Measurements from ENCODE around the gene RAB3A. TPM values are rescaled to one million over a fixed set of nuclear protein-coding genes. Genes with fewer than 3 reads are reported as not detected.

RAB3A gene
- total RNA-seq, 2 donors from 2014 or later: 2.5 to 6.0 TPM

GRCh38 chr19:18176367-18177310 lies 27.2 kb downstream of the RAB3A start:
- H3K27ac ChIP-seq: no peak overlapping the region
- H3K4me1 ChIP-seq (replicated peaks): no peaks in the 10 kb centered on the region
- H3K36me3 ChIP-seq: no peaks in the 10 kb centered on the region
- intact Hi-C loops (cut with DNase I): no loop called here
- no peaks in the 10 kb centered on the region for H3K9me3 ChIP-seq
- no peaks in the 10 kb centered on the region for H3K27me3 ChIP-seq (replicated peaks; ENCODE audit: insufficient read depth)
- no peak overlapping the region for H3K4me3 ChIP-seq
- no peak for DNase-seq (ENCODE audit: low spot score)
- WGBS: 89% methylated on average over 19 of the region's 19 CpGs
- TF ChIP-seq POLR2AphosphoS5 (IDR thresholded peaks at IDR 0.05) (no peak), POLR2A (IDR thresholded peaks at IDR 0.05) (no peak)
- TF ChIP-seq, protein P1, sequence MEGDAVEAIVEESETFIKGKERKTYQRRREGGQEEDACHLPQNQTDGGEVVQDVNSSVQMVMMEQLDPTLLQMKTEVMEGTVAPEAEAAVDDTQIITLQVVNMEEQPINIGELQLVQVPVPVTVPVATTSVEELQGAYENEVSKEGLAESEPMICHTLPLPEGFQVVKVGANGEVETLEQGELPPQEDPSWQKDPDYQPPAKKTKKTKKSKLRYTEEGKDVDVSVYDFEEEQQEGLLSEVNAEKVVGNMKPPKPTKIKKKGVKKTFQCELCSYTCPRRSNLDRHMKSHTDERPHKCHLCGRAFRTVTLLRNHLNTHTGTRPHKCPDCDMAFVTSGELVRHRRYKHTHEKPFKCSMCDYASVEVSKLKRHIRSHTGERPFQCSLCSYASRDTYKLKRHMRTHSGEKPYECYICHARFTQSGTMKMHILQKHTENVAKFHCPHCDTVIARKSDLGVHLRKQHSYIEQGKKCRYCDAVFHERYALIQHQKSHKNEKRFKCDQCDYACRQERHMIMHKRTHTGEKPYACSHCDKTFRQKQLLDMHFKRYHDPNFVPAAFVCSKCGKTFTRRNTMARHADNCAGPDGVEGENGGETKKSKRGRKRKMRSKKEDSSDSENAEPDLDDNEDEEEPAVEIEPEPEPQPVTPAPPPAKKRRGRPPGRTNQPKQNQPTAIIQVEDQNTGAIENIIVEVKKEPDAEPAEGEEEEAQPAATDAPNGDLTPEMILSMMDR (IDR thresholded peaks at IDR 0.05): no peak

DNA sequence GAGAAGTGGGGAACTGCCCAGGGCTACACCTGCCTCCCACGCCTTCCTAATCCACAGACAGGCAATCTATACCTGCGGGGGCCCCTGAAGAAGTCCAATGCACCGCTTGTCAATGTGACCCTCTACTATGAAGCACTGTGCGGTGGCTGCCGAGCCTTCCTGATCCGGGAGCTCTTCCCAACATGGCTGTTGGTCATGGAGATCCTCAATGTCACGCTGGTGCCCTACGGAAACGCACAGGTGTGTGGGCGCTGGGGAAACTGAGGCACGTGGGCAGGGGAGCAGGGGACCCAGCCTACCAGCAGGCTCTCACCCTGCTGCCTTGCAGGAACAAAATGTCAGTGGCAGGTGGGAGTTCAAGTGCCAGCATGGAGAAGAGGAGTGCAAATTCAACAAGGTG lies 28.9 kb downstream of the RAB3A start:
- H3K4me1 ChIP-seq (replicated peaks): no peaks in the 10 kb centered on the region
- H3K36me3 ChIP-seq: no peaks in the 10 kb centered on the region
- no peak for TF ChIP-seq POLR2AphosphoS5 (IDR thresholded peaks at IDR 0.05)
- TF ChIP-seq, protein P1 (IDR thresholded peaks at IDR 0.05): no peak
- no peak for TF ChIP-seq POLR2A (IDR thresholded peaks at IDR 0.05)
- no peak for DNase-seq (ENCODE audit: low spot score)
- H3K9me3 ChIP-seq: no peaks in the 10 kb centered on the region
- WGBS: 89% methylated on average over 11 of the region's 11 CpGs
- H3K27ac ChIP-seq: no peak overlapping the region
- H3K27me3 ChIP-seq (replicated peaks; ENCODE audit: insufficient read depth): no peaks in the 10 kb centered on the region
- H3K4me3 ChIP-seq: no peak overlapping the region
- intact Hi-C loops (cut with DNase I): no loop called here

DNA sequence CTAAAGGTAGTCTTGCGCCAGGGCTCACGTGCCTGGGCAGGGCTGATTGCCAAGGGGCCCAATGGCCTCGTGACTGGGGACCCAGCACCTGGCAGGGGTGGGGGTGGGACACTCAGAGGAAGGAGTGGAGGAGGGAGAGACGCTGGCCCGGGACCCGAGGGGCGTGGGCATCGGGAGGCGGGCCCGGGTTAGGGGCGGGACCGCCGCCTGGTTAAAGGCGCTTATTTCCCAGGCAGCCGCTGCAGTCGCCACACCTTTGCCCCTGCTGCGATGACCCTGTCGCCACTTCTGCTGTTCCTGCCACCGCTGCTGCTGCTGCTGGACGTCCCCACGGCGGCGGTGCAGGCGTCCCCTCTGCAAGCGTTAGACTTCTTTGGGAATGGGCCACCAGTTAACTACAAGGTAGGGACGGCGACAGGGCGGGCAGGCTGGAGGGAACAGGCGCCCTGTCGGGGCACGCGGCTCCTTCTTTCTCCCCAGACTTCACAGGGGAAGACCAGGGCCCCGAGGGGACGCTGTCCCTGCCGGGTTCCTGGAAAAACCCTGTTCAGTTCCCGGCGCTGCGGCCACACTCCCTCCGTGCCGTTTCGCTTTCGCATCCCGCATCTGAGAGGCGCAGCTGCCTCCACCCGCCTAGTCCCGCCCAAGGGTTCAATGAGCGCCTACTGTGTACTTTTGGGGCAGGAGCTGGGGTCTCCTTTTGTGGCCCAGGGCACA lies 30.1 kb downstream of the RAB3A start, which contains the start of gene IFI30:
Gene IFI30, plus strand, starts transcription at position 242 of the 717 bp plus-strand sequence. Its CDS starts 29 bp downstream, at position 271.
- TF ChIP-seq POLR2AphosphoS5 (IDR thresholded peaks at IDR 0.05) (peak; percentile 76), POLR2A (IDR thresholded peaks at IDR 0.05) (peak; percentile 75)
- TF ChIP-seq, protein P1 (IDR thresholded peaks at IDR 0.05): no peak
- peak; percentile 73 for DNase-seq (ENCODE audit: low spot score)
- no peaks in the 10 kb centered on the region for H3K36me3 ChIP-seq
- H3K27me3 ChIP-seq (replicated peaks; ENCODE audit: insufficient read depth): no peaks in the 10 kb centered on the region
- H3K27ac ChIP-seq: peak within 1 kb of the TSS; percentile 55 to 58
- 0% methylated on average over 36 of the region's 47 CpGs for WGBS
- peak within 1 kb of the TSS; percentile 56 to 60 for H3K4me3 ChIP-seq
- intact Hi-C loops (cut with DNase I): no loop called here
- no peaks in the 10 kb centered on the region for H3K4me1 ChIP-seq (replicated peaks)
- no peaks in the 10 kb centered on the region for H3K9me3 ChIP-seq

GRCh38 chr19:18173054-18173571 lies 30.7 kb downstream of the RAB3A start:
- H3K27ac ChIP-seq: peak overlapping the region; percentile 55 to 58
- H3K36me3 ChIP-seq: no peaks in the 10 kb centered on the region
- no peaks in the 10 kb centered on the region for H3K9me3 ChIP-seq
- H3K27me3 ChIP-seq (replicated peaks; ENCODE audit: insufficient read depth): no peaks in the 10 kb centered on the region
- WGBS: 62% methylated on average over 18 of the region's 18 CpGs
- DNase-seq (ENCODE audit: low spot score): no peak
- TF ChIP-seq, protein P1 (IDR thresholded peaks at IDR 0.05): no peak
- no peak for TF ChIP-seq POLR2A (IDR thresholded peaks at IDR 0.05)
- TF ChIP-seq POLR2AphosphoS5 (IDR thresholded peaks at IDR 0.05): no peak
- no peaks in the 10 kb centered on the region for H3K4me1 ChIP-seq (replicated peaks)
- intact Hi-C loops (cut with DNase I): no loop called here
- peak overlapping the region; percentile 56 to 60 for H3K4me3 ChIP-seq

Data from prostate gland (tissue), 2 donors.